Measurements from ENCODE around the gene ARAP1. TPM values are rescaled to one million over a fixed set of nuclear protein-coding genes. Genes with fewer than 3 reads are reported as not detected.

The ARAP1 gene
- total RNA-seq, 4 donors from 2014 or later, result 18.3 to 52.0 (median 26.0) TPM

GRCh38 chr11:72648384-72649136 lies 103.6 kb downstream of the ARAP1 start:
- Histone ChIP-seq H3K27me3 (no peaks in the 10 kb centered on the region), H3K27ac (no peak overlapping the region), H3K9me3 (no peaks in the 10 kb centered on the region), H3K4me1 (no peaks in the 10 kb centered on the region), H3K36me3 (no peaks in the 10 kb centered on the region), H3K4me3 (no peak overlapping the region)
- in situ Hi-C loops (cut with MboI; ENCODE audit: low sequenced_read_pairs in 4 of 4), result loop anchor here (5.0 kb wide), 1 partner anchor 61 kb away; no protein-coding TSS in a partner anchor
- no peak for ATAC-seq
- TF ChIP-seq POLR2A (IDR thresholded peaks at IDR 0.05) (no peak), CTCF (IDR thresholded peaks at IDR 0.05 in 4 of 5, conservative IDR thresholded peaks at IDR 0.05 in 1 of 5) (no peak)
- no peak for DNase-seq
- intact Hi-C loops (cut with DNase I; ENCODE audit: low total_unique reads), result no loop called here

DNA sequence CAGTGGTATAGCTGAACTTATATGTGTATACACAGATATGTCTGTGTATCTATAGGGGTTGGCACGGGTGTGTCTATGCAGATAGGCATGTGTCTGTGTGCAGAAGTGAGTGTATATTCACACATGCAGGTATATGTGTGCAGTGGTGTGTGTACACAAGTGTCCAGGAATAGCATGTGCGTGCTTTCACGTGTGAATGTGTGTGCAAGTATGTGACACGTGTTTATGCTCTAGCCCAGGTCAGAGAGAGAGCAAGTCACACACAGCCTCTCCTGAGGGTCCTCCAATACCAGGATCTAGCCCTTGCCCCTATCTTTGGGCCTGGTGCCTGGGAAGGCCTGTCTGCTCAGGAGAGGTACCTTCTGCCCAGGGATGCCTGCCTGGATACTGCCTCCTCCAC lies 104.3 kb downstream of the ARAP1 start:
- no peak overlapping the region for H3K4me3 ChIP-seq
- no peak for ATAC-seq
- TF ChIP-seq POLR2A (IDR thresholded peaks at IDR 0.05) (no peak), CTCF (IDR thresholded peaks at IDR 0.05 in 4 of 5, conservative IDR thresholded peaks at IDR 0.05 in 1 of 5) (no peak)
- peaks cover 0 to 5% of the 10 kb centered on the region in 2 donors for H3K4me1 ChIP-seq
- no peaks in the 10 kb centered on the region for H3K36me3 ChIP-seq
- in situ Hi-C loops (cut with MboI; ENCODE audit: low sequenced_read_pairs in 4 of 4), result loop anchor here (5.0 kb wide), 1 partner anchor 61 kb away; no protein-coding TSS in a partner anchor
- no peak for DNase-seq
- H3K27ac ChIP-seq, result no peak overlapping the region
- intact Hi-C loops (cut with DNase I; ENCODE audit: low total_unique reads), result no loop called here
- no peaks in the 10 kb centered on the region for H3K9me3 ChIP-seq
- H3K27me3 ChIP-seq, result no peaks in the 10 kb centered on the region

DNA sequence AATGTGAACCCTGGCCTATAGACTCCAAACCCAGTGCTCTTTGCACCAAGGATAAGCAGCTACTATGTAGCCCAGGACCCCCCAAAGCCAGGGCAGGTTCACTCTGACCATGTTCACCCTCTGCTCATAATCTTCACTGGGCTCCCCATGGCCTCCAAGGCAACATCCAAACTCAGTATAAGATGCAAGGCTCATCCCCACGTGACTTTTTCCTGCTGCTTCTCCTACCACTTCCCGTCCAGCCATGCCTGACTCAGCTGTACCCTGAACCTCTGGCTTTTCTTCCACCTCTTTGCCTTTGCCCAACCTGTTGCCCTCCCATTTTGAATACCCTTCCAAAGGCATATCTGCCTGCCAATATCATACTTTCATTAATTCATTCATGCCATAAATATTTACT lies 105.7 kb downstream of the ARAP1 start:
- in situ Hi-C loops (cut with MboI; ENCODE audit: low sequenced_read_pairs in 4 of 4), result loop anchor here (5.0 kb wide), 1 partner anchor 59 kb away; no protein-coding TSS in a partner anchor
- TF ChIP-seq POLR2A (IDR thresholded peaks at IDR 0.05), result no peak
- no peak for TF ChIP-seq CTCF (IDR thresholded peaks at IDR 0.05 in 4 of 5, conservative IDR thresholded peaks at IDR 0.05 in 1 of 5)
- no peak for ATAC-seq
- Histone ChIP-seq H3K27me3 (peaks cover 0 to 6% (median 0%) of the 10 kb centered on the region in 3 donors), H3K9me3 (no peaks in the 10 kb centered on the region), H3K4me3 (no peak overlapping the region), H3K27ac (no peak overlapping the region), H3K36me3 (no peaks in the 10 kb centered on the region), H3K4me1 (peaks cover 0 to 17% of the 10 kb centered on the region in 2 donors)
- intact Hi-C loops (cut with DNase I; ENCODE audit: low total_unique reads), result no loop called here
- DNase-seq, result no peak

GRCh38 chr11:72646024-72646423 lies 106.2 kb downstream of the ARAP1 start:
- ATAC-seq, result no peak
- Histone ChIP-seq H3K36me3 (no peaks in the 10 kb centered on the region), H3K4me1 (peaks cover 0 to 17% of the 10 kb centered on the region in 2 donors), H3K9me3 (no peaks in the 10 kb centered on the region), H3K27ac (no peak overlapping the region), H3K27me3 (peaks cover 0 to 11% (median 0%) of the 10 kb centered on the region in 3 donors), H3K4me3 (no peak overlapping the region)
- no peak for TF ChIP-seq POLR2A (IDR thresholded peaks at IDR 0.05)
- no peak for TF ChIP-seq CTCF (IDR thresholded peaks at IDR 0.05 in 4 of 5, conservative IDR thresholded peaks at IDR 0.05 in 1 of 5)
- no peak for DNase-seq
- in situ Hi-C loops (cut with MboI; ENCODE audit: low sequenced_read_pairs in 4 of 4) (loop anchor here (5.0 kb wide), 1 partner anchor 59 kb away; no protein-coding TSS in a partner anchor), intact Hi-C loops (cut with DNase I; ENCODE audit: low total_unique reads) (no loop called here)

All from gastrocnemius medialis (tissue), 4 donors.